Posterior cingulate gyrus (tissue), 11 donors: ENCODE results near the gene CD2AP.

Source experiments
- DNase-seq, 10 donors: peaks; one replicate each; pipeline versions ENCODE4 v3.0.0 to v3.0.0-alpha.2; 2020 to 2021; ENCODE audit warnings: mixed read lengths in 3 of 10
- intact Hi-C: fragments of 100-400 bp; cut with DNase I; formaldehyde crosslinking; loops from one replicate; pipeline ENCODE4 v1.15.1; 2023

CD2AP gene

GRCh38 chr6:47495954-47496545, 18.5 kb downstream of the CD2AP start:
- no peak for DNase-seq
- intact Hi-C loops = no loop called here

- intact Hi-C loops = no loop called here
- DNase-seq = no peak
These were observed 19.5 kb downstream of the CD2AP start for GRCh38 chr6:47496935-47497579.

- DNase-seq = no peak
- intact Hi-C loops = no loop called here
These were observed 25.3 kb downstream of the CD2AP start for GRCh38 chr6:47502920-47503319.

GRCh38 chr6:47509937-47510336, 32.3 kb downstream of the CD2AP start:
- no peak for DNase-seq
- intact Hi-C loops = no loop called here

GRCh38 chr6:47512872-47513271, 35.3 kb downstream of the CD2AP start:
- DNase-seq = no peak
- intact Hi-C loops = no loop called here

- intact Hi-C loops = no loop called here
- DNase-seq = no peak
These were observed 41.7 kb downstream of the CD2AP start for GRCh38 chr6:47519279-47519678.

- no peak for DNase-seq
- intact Hi-C loops = no loop called here
These were observed 42.7 kb downstream of the CD2AP start for GRCh38 chr6:47520282-47520681.

- DNase-seq = no peak
- intact Hi-C loops = no loop called here
These were observed 44.4 kb downstream of the CD2AP start for GRCh38 chr6:47521961-47522360.

- DNase-seq = no peak
These were observed 46.7 kb downstream of the CD2AP start for GRCh38 chr6:47524136-47524845.

GRCh38 chr6:47525330-47526057, 47.9 kb downstream of the CD2AP start:
- intact Hi-C loops = no loop called here
- no peak for DNase-seq

More at GRCh38 chr6:47524136-47524845, 46.7 kb downstream of the CD2AP start:
- intact Hi-C loops = no loop called here

GRCh38 chr6:47527274-47527673, 49.7 kb downstream of the CD2AP start:
- DNase-seq = no peak
- intact Hi-C loops = no loop called here

GRCh38 chr6:47529734-47530133, 52.1 kb downstream of the CD2AP start:
- no peak for DNase-seq
- intact Hi-C loops = no loop called here

GRCh38 chr6:47532981-47533585, 55.5 kb downstream of the CD2AP start:
- intact Hi-C loops = no loop called here
- no peak for DNase-seq

- intact Hi-C loops = no loop called here
- no peak for DNase-seq
These were observed 56.5 kb downstream of the CD2AP start for GRCh38 chr6:47534063-47534462.

- intact Hi-C loops = no loop called here
- no peak for DNase-seq
These were observed 58.0 kb downstream of the CD2AP start for GRCh38 chr6:47535316-47536225.

- DNase-seq = no peak
- intact Hi-C loops = no loop called here
These were observed 59.3 kb downstream of the CD2AP start for GRCh38 chr6:47536816-47537401.

GRCh38 chr6:47545223-47545622, 67.6 kb downstream of the CD2AP start:
- DNase-seq = no peak
- intact Hi-C loops = no loop called here

GRCh38 chr6:47551670-47552069, 74.1 kb downstream of the CD2AP start:
- intact Hi-C loops = no loop called here
- no peak for DNase-seq

GRCh38 chr6:47552319-47552718, 74.7 kb downstream of the CD2AP start:
- intact Hi-C loops = no loop called here
- DNase-seq = no peak
